GM18502 (cell line): ENCODE results near the gene HCAR1.
"Not testable (repeated sequence)": the region's sequence is repeated elsewhere in the genome, so short reads cannot be mapped to it uniquely, and the experiment has no call there.

Experiments used
- ATAC-seq: cut with Tn5 transposase; IDR thresholded peaks from one replicate; pipeline ENCODE4 v1.9.1; 2021; ENCODE audit warnings: mild to moderate bottlenecking; ENCODE audit not compliant: unreplicated experiment, poor library complexity

Gene HCAR1, protein sequence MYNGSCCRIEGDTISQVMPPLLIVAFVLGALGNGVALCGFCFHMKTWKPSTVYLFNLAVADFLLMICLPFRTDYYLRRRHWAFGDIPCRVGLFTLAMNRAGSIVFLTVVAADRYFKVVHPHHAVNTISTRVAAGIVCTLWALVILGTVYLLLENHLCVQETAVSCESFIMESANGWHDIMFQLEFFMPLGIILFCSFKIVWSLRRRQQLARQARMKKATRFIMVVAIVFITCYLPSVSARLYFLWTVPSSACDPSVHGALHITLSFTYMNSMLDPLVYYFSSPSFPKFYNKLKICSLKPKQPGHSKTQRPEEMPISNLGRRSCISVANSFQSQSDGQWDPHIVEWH

DNA sequence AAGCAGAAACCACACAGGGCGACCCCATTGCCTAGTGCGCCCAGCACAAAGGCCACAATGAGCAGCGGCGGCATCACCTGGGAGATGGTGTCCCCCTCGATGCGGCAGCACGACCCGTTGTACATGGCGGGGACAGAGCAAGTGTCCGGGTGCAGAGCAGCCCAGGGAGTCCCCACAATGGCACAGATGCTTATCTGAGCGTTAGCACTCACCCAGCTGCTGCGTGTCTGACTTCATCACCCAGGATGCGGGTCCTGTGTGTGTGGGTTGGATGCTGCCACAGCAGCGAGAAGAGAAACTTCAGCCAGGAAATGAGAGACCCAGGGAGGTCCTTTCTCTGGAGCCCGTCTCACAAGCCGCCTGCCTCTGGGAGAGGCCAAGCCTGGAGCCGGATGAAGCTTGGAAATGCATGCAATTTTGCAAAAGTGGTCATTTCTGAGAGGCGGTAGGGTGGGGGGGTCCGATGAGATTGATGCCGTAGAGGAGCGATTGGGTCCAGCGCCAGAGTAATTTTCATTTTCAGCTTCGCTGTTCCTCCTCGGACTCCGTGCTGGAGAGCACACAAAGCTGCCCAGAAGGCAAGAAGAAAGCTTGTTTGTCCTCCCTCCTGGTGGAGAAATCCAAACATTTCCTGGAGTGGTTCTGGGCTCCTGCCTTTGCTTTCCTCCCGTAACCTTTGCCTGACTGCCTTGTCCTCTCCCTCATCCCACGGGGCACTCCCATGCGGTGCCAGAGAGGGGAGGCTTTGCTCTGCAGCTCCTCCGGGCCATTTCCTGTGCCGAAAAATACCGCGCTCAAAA, at the start of gene HCAR1:
Gene HCAR1 (minus strand): TSS at position 630 of the 800 bp plus-strand sequence. CDS start 505 bp downstream, at position 125.
- ATAC-seq: no peak

DNA sequence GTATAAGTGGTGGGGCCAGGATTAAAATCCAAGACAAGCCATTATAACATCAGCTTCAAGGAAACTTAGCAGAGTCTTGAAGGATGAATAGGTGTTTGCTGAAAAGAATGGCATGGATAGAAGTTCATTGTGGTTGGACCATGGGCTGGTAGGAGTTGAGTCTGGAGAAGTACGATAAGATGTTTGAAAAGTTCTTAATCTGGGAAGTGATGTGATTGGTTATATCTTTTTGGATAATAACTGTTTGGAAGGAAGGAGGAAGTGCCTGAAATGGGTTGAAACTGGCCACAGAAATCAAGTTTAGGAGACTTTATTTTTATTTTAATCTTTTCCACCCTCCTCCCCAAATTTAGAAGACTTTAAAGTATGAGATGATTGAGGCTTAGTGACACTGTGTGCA, 26.9 kb upstream of the HCAR1 start:
- ATAC-seq: no peak

DNA sequence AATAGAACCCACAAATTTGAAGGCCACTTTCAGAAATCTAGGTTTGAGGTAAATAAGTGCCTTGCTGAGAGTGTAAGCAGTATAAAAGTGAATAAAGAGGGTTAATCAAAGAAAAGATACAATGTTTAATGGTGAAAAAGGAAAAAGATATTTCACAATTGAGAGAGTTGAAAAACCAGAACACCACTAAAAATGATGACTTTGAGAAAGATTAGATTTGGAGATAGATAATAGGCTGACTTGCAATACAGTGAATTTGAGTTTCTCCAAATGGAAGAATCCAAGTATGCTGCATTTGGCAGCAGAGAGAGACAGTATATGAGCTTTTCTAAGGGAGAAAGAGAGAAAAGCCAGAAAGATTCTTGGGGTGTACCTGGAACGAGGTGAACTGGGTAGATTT, 24.1 kb upstream of the HCAR1 start:
- ATAC-seq: no peak

DNA sequence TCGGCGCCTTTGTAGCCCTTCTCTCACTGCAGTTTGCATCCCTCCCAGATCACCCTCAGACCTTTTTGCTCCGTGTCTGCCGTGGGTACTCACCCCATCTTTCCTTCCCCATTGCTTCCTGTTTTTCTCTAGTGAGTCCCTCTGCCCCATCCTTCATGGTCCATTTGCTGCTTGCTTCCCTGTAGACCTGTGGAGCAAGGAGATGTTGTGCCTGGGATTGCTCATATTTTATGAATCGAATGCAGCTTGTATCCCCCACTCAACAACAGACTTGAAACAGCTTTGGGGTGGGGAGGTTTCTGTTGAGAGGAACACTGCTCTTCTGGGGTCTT, 22.6 kb upstream of the HCAR1 start:
- no peak for ATAC-seq

DNA sequence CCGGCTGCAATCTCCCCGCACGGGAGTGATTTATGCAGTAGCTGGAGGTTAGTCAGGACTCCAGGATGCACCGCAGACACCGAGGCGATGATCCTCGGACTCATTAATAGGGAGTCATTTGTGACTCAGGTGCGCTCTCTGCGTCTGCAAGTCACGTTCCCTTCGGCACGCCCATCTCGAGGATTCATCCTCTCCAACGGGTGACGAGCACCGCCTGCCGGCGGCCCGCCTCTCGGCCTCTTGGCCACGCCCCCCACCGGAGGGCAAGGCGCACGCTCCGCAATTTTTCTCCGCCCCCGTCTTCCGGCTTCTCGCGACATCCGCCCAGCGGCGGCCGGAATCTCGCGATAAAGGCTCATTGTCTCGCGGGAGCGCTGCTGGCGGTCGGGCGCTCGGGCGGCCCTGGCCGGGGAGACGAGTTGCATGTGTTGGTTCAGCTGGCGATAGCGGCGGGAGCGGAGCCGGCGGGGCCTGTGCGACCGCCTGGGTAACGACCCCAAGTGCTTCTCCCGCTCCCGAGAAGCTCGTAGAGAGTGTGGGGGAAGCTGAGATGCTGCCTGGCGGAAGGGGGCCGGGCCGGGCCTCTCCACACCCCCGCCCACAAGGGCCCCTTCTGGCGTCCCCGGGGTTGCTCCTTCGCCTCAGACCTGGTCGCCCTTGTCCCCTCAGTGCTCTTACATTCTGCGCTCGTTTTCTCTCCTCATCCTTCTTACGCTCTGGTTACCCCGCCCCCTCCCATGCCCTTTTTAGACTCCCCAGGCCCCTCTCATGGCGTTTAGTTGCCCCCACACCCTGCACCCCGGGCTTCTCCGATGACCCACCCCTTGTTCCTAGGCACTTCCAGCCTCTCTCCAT, 22.0 kb upstream of the HCAR1 start, which contains the start of gene DENR:
Gene DENR (plus strand): TSS at position 361 of the 855 bp plus-strand sequence. CDS start 878 bp downstream, outside the sequence.
- ATAC-seq: peak; percentile 91

DNA sequence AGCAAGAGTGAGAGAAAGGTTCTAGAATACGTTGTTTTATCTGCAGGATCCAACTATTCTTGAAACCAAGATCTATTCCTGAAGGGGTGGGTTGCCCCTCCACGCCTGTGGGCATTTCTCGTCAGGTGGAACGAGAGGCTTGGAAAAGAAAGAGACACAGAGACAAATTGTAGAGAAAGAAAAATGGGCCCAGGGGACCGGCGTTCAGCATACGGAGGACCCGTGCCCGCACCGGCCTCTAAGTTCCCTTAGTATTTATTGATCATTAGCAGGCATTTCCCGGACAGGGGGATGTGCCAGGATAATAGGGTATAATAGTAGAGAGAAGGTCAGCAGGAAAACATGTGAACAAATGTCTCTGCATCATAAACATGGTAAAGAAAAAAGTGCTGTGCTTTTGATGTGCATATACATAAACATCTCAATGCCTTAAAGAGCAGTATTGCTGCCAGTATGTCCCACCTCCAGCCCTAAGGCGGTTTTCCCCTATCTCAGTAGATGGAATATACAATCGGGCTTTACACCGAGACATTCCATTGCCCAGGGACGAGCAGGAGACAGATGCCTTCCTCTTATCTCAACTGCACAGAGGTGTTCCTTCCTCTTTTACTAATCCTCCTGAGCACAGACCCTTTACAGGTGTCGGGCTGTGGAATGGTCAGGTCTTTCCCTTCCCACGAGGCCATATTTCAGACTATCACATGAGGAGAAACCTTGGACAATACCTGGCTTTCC, 20.3 kb upstream of the HCAR1 start:
- not testable (repeated sequence) for ATAC-seq

DNA sequence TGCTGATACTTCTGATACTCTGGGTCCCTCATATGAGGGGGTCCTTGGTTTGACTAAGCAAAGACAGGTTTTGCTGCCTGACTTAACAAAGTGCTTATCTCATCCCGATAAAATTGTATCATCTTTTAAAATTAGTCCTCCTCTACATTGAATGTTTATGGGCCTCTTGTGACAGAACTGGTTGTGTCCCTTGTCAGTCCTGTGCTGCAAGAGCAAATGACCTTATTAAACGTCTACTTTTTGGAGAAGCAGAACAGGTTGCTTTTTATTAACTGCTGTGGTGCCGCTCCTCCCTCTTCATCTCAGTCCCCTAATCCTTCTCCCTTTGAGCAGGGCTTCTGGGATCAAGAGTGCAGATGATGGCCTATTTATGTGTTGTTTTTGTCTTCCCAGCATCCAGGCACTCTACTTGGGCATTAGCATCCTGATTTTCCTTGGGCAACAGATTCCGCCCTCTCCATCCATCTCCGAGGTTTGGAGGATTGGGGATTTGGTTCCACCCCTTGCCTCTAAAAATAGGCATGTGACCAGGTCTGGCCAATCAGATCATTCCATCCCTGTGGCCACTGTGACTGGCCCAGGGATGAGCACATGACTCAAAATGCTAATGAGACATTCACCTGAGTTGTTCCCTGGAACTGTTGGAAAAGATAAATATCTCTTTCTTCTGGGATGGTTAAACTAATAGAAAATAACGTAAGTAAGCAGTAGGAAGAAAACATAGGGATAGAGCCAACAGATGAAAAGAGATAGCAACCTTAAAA, 19.1 kb upstream of the HCAR1 start:
- no peak for ATAC-seq

DNA sequence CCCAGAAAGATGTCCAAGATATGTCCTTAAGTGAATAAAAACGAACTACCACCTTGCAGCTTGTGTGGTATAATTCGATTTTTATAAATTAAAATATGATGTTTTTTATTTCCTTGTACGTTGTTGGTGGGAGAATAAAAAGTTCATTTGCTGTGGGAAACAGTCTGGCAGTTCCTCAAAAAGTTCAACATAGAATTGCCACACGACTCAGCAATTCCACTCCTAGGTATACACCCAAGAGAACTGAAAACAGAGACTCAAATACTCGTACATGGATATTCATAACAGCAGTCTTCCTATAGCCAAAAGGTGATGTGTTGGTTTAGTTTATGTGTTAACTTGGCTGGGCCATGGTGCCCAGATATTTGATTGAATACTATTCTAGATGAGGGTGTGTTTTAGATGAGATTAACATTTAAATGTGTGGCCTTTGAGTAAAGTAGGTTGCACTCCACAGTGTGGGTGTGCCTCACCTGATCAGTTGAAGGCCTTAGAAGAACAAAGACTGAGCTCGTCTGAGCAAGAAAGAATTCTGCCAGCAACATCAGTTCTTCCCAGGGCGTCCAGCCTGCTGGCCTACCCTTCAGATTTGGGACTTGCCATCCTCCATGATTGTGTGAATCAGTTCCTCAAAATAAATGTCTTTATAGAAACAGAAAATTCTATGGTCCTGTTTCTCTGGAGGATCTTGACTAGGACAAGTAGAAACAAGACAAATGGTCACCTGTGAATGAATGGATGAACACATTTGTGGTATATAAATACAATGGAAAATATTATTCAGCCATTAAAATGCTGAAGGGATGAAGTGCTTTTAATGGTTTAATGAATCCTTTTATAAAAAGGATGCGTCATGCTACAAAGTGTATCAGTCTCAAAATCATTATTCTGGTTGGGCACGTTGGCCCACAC, 16.8 kb upstream of the HCAR1 start:
- no peak for ATAC-seq

DNA sequence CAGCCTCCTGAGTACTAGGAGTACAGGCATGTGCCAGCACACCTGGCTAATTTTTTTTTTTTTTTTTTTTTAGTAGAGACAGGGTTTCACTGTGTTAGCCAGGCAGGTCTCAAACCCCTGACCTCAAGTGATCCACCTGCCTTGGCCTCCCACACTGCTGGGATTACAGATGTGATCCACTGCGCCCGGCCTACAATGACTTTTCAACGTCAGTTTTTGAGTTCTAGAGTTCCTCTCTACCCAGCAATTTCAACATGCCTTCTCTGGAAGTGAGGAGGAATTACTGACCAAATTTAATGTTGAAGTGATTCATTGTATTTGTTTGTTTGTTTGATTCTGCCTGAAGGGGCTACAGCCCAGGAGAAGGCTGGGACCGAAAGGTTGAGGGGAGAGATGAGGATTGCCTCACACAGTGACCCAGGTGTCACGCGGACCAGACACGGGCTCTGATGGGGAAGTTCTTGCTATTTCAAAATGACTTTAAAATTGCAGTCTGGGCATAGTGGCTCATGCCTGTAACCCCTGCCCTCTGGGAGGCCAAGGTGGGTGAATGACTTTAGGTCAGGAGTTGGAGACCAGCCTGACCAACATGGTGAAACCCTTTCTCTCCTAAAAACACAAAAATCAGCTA, 13.4 kb upstream of the HCAR1 start:
- ATAC-seq: no peak

DNA sequence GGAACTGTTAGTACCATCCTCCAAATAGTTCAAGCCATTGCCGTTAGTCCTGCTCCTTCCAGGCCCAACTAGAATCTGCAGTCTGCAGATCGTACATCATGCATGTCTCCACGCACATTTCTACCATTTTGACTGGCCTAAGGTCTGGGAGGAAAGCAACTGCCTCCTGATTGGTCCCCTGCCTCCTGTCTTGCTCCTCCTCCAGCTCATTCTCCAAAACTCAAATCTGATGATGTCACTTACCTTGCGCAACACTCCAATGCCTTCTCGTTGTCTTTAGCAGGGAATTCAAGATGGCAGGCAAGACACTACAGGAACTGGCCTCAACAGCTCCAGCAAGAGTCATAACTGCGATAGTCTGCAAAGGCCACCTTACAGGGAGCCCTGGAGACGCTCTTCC, 9.7 kb upstream of the HCAR1 start:
- ATAC-seq: no peak

DNA sequence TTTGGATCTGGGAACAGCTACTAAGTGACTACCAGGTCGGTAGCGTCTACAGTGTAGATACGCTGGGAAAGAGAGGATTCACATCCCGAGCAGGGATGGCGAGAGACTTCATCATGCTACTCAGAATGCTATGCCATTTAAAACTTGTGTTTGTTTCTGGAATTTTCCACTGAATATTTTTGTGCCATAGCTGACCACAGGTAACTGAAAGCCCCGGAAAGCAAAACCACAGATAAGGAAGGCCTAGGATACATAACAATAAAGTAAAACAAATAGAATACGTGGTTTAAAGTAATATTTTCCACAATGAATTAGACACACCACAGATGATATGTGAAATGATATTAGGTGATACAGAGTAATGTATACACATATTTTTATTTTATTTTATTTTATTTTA, 7.9 kb upstream of the HCAR1 start:
- no peak for ATAC-seq

DNA sequence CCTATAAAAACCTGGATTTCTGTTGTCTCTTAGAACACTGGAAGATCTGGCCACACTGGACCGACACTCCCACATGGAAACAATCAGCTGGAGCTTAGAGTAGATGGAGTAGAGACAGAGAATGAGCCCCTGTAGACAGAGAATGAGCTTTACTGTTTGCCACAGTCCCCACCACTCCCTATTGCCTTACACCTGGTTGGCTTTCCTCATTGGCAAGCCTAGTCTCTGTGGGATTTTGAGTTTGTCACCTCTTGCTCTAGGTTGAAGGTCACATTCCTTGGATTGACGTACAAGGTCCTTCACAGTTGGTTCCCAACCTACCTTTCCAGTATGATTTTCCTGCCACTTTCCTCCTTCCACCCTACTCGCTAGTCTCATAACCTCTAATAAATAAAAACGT, 2.0 kb upstream of the HCAR1 start:
- no peak for ATAC-seq

DNA sequence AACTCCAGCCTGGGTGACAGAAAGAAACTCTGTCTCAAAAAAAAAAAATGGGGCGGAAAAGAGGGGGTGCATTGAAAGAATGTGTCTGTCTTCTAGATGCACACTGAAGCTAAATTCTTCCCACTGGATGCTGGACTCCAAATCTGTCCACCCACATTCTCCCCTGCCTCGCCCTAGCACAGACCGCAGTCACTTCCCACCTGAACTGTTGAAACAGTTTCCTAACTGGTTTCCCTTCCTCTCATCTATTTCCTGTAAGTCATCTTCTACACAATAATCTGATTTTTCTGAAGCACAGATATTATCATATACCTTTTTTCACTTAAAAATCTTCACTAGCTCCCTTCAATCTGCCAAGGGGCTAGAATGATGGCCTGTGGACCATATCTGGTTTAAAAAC, 1.5 kb upstream of the HCAR1 start:
- no peak for ATAC-seq

DNA sequence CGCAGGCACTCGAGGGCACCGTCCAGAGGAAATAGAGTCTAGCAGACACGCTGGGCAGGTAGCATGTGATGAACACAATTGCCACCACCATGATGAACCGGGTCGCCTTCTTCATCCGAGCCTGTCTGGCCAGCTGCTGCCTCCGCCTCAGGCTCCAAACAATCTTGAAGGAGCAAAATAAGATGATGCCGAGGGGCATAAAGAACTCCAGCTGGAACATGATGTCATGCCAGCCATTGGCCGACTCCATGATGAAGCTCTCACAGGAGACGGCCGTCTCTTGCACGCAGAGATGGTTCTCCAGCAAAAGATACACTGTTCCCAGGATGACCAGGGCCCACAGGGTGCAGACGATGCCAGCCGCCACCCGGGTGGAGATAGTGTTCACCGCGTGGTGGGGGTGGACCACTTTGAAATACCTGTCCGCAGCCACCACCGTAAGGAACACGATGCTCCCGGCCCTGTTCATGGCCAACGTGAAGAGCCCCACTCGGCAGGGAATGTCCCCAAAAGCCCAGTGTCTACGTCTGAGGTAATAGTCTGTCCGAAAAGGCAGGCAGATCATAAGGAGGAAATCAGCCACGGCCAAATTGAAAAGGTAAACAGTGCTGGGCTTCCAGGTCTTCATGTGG, 945 bp downstream of the HCAR1 start:
- ATAC-seq: no peak

DNA sequence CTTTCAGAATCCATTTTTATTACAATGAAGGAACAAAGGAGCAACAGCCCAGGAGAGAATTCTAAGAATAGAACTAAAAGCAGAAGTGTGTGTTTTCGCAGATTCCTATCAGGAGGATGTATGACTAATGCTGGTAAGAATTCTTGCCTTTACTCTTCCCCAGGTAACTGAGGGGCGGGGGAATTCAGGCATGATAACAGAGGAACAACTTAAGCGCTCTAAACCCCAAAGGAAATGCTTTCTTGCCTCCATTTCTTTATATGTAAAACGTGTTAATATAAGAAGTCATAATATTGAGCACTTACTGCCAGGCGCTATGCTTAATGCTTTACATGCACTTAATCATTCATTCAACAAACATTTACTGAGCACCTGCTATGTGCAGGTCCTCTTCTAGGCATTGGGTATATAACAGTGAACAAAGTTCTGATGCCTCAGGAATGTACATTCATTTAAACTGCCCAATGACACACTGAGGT, 4.5 kb downstream of the HCAR1 start:
- ATAC-seq: peak; percentile 50

DNA sequence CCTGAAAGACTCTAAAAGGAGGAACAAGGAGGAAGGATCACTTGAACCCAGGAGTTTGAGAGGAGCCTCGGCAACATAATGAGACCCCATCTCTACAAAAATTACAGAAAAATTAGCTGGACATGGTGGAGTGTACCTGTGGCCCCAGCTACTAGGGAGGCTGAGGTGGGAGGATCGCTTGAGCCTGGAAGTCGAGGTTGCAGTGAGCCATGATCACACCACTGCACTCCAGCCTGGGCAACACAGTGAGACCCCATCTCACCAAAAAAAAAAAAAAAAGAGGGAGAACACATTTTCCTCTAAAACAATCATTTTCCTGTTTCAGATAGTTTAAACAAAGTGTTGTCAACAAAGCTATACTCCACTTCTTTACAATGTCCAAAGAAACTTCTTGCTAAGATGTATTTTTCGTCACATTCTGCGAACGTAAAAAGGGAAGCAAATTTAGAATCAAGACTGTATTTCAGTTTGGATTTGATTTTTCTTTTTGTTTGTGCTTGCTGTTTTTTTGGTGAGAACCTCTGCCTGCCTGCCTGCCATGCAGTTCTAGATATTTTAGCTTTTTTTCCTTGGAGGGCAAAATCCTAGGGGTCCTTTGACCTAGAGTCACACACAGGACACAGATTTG, 5.1 kb downstream of the HCAR1 start:
- no peak for ATAC-seq
